Glutamatergic neuron (in vitro differentiated cells): ENCODE measurements around the gene LSG1. TPM values are rescaled to one million over a fixed set of nuclear protein-coding genes. Genes with fewer than 3 reads are reported as not detected.

Experiments
- DNase-seq: peaks from one replicate; pipeline ENCODE4 v3.0.0; 2022
- H3K27ac Mint-ChIP-seq: one replicate; pipeline ENCODE4 v1.8.0; 2020; ENCODE audit warnings: mild to moderate bottlenecking, mixed read lengths, inconsistent platforms; ENCODE audit not compliant: unreplicated experiment
- H3K27me3 Mint-ChIP-seq: one replicate; pipeline ENCODE4 v1.8.0; 2020; ENCODE audit warnings: mild to moderate bottlenecking, moderate library complexity, mixed read lengths, inconsistent platforms; ENCODE audit not compliant: unreplicated experiment
- H3K36me3 Mint-ChIP-seq: one replicate; pipeline ENCODE4 v1.8.0; 2020; ENCODE audit warnings: mild to moderate bottlenecking, mixed read lengths, inconsistent platforms; ENCODE audit not compliant: unreplicated experiment
- H3K4me1 Mint-ChIP-seq: one replicate; pipeline ENCODE4 v1.8.0; 2020; ENCODE audit warnings: mild to moderate bottlenecking, low read depth, mixed read lengths, inconsistent platforms; ENCODE audit not compliant: unreplicated experiment
- H3K4me3 Mint-ChIP-seq: one replicate; pipeline ENCODE4 v1.8.0; 2020; ENCODE audit warnings: mild to moderate bottlenecking, mixed read lengths, inconsistent platforms; ENCODE audit not compliant: unreplicated experiment
- H3K9me3 Mint-ChIP-seq: one replicate; pipeline ENCODE4 v1.8.0; 2020; ENCODE audit warnings: mild to moderate bottlenecking, moderate library complexity, mixed read lengths, inconsistent platforms; ENCODE audit not compliant: unreplicated experiment
- total RNA-seq: library from RNA; stranded (reverse); fragmentation: NEBNext Ultra II Directional; extraction: Animal tissue kit (Norgen Biotek cat#: 25700); gene quantifications from one replicate; pipeline ENCODE4 v1.2.1, GENCODE V29; 2021; ENCODE audit not compliant: unreplicated experiment
- TF ChIP-seq, protein P1 (sequence below): fragments of 200-600 bp; sonication (generic); IDR thresholded peaks from one replicate; pipeline ENCODE4 v1.5.0; 2021; ENCODE audit not compliant: partially characterized antibody, unreplicated experiment

The LSG1 gene
- total RNA-seq, 1 donor from 2014 or later, result 26.5 TPM

DNA sequence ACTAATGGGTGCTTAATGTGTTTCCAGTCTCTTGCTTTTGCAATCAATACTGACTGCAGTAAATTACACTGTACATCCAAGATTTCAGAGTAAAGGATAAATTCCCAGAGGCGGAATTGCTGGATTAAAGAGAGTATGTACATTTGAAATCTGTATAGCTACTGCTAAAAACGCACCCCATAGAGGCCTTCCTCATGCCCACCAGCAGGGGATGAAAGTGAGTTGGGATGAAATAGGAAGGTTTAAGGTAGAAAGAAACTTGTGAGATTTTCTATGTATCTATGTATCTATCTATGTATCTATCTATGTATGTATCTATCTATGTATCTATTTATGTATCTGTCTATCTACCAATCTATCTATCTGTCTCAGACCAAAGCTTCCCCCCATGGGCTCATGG is 67.2 kb downstream of the LSG1 start:
- peaks cover 12% of the 10 kb centered on the region for H3K36me3 Mint-ChIP-seq
- TF ChIP-seq, protein P1, sequence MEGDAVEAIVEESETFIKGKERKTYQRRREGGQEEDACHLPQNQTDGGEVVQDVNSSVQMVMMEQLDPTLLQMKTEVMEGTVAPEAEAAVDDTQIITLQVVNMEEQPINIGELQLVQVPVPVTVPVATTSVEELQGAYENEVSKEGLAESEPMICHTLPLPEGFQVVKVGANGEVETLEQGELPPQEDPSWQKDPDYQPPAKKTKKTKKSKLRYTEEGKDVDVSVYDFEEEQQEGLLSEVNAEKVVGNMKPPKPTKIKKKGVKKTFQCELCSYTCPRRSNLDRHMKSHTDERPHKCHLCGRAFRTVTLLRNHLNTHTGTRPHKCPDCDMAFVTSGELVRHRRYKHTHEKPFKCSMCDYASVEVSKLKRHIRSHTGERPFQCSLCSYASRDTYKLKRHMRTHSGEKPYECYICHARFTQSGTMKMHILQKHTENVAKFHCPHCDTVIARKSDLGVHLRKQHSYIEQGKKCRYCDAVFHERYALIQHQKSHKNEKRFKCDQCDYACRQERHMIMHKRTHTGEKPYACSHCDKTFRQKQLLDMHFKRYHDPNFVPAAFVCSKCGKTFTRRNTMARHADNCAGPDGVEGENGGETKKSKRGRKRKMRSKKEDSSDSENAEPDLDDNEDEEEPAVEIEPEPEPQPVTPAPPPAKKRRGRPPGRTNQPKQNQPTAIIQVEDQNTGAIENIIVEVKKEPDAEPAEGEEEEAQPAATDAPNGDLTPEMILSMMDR, result no peak
- no peak for DNase-seq

DNA sequence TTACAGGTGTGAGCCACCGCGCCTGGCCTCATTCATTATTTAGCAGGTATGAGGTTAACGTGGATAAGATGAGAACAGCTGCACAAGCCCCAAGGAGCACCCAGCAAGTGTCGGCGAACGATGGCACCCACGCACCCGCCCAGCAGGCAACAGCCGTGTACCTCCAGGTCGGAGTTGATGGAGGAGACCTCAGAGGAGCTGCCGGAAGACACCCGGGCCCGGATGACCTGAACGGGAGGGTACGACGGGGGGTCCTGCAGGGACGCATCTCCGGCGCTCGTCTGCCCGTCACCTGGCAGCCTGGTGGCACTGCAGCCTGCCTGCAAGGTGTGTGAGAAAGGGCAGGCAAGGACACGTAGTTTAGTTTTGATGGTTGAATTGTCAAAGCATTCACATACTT is 67.9 kb downstream of the LSG1 start:
- no peak overlapping the region for H3K27ac Mint-ChIP-seq
- H3K4me3 Mint-ChIP-seq, result no peak overlapping the region
- peaks cover 12% of the 10 kb centered on the region for H3K4me1 Mint-ChIP-seq
- peaks cover 8% of the 10 kb centered on the region for H3K9me3 Mint-ChIP-seq
- TF ChIP-seq, protein P1, result no peak
- peaks cover 12% of the 10 kb centered on the region for H3K36me3 Mint-ChIP-seq
- H3K27me3 Mint-ChIP-seq, result peaks cover 2% of the 10 kb centered on the region
- DNase-seq, result no peak

More for the DNA sequence above, 67.2 kb downstream of the LSG1 start:
- H3K4me1 Mint-ChIP-seq, result peaks cover 18% of the 10 kb centered on the region
- H3K9me3 Mint-ChIP-seq, result peaks cover 9% of the 10 kb centered on the region
- H3K27ac Mint-ChIP-seq, result no peak overlapping the region
- H3K4me3 Mint-ChIP-seq, result no peak overlapping the region
- peaks cover 2% of the 10 kb centered on the region for H3K27me3 Mint-ChIP-seq

DNA sequence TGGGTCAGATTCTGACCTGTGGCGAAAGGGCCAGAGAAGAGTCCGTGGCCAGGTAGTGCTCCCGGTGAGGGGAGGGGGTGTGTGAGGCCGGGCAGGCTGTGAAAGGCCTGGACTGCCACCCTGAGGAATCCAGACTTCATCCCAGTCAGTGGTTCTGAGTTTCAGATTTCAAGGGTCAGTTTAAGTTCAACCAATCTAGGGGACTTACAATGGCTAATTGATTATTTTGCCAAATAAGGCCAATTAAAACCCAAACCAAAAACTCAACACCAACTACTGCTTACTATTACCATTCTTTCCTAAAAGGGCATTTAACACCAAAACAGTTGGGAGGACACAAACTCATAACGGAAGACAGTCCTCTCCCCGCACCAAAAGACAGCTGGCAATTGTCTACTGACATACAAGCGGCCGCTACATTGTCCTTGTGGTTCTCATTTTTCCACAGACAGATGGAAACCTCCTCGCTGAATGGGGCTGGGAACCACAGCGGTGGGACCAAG is 69.3 kb downstream of the LSG1 start:
- Mint-ChIP-seq H3K36me3 (peaks cover 12% of the 10 kb centered on the region), H3K27ac (no peak overlapping the region), H3K27me3 (peaks cover 2% of the 10 kb centered on the region), H3K4me3 (no peak overlapping the region), H3K9me3 (peaks cover 4% of the 10 kb centered on the region), H3K4me1 (peaks cover 1% of the 10 kb centered on the region)
- TF ChIP-seq, protein P1, result no peak
- DNase-seq, result no peak

DNA sequence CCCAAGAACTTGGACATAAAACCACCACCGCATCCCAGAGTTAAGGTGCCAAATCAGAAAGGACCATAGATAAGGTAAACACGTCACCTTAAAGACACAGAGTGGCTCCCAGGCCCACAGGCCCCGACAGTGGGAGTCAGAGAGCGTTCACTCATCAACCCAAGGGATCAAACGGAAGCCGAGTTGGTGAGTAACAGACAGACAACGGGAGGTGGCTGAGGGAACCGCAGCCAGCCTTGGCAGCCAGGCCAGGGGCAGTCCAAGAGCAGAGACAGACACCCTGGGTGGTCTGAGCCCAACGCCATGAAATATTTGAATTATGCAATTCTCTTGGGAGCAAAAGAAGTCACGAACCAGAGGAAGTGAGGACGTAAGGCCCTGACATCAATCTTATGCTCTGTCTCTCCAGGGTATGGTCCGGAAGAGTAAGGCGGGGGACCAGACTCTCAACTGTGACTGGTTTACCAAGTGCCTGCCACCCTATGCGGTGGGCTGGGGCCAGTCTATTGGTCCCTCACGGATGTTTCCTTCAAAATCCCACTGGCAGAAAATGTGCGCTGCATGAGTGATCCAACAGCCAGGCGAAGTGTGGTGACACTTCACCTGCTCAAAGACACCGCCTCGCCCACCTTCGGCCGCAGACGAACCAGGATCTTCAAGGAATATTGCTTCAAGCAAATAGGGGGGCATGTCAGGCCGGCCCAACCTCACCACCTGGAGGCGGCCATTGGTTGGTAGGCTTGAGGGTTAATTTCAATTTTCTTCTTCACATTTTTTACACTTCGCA is 73.0 kb downstream of the LSG1 start:
- no peaks in the 10 kb centered on the region for H3K4me1 Mint-ChIP-seq
- H3K4me3 Mint-ChIP-seq, result no peak overlapping the region
- H3K27ac Mint-ChIP-seq, result no peak overlapping the region
- no peak for DNase-seq
- H3K9me3 Mint-ChIP-seq, result peaks cover 2% of the 10 kb centered on the region
- TF ChIP-seq, protein P1, result no peak
- no peaks in the 10 kb centered on the region for H3K36me3 Mint-ChIP-seq
- H3K27me3 Mint-ChIP-seq, result no peaks in the 10 kb centered on the region

DNA sequence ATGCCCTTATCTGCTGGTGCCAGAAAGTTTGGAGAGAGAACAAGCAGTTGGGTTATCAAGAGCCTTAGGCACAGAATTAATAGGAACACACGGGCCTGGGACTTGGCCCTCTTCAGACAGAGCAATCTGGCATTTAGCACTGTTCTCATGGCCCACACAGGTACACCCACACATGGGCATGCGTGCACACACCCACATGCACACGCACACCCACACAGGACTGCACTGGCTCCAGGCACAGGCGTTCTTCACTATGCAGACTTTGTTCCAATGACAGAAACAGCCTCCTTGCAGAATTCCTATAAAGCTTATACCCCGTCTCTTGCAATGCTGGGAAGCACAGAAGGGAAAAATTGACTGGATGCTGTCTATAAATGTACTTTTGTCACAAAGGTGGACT is 75.1 kb downstream of the LSG1 start:
- no peaks in the 10 kb centered on the region for H3K27me3 Mint-ChIP-seq
- DNase-seq, result no peak
- TF ChIP-seq, protein P1, result no peak
- H3K27ac Mint-ChIP-seq, result no peak overlapping the region
- H3K4me1 Mint-ChIP-seq, result no peaks in the 10 kb centered on the region
- H3K9me3 Mint-ChIP-seq, result peaks cover 2% of the 10 kb centered on the region
- no peak overlapping the region for H3K4me3 Mint-ChIP-seq
- H3K36me3 Mint-ChIP-seq, result no peaks in the 10 kb centered on the region
